Measurements from ENCODE around the gene TES. TPM values are rescaled to one million over a fixed set of nuclear protein-coding genes. Genes with fewer than 3 reads are reported as not detected.

TES gene
- 95.1 and 102 TPM in 2 replicates for total RNA-seq

DNA sequence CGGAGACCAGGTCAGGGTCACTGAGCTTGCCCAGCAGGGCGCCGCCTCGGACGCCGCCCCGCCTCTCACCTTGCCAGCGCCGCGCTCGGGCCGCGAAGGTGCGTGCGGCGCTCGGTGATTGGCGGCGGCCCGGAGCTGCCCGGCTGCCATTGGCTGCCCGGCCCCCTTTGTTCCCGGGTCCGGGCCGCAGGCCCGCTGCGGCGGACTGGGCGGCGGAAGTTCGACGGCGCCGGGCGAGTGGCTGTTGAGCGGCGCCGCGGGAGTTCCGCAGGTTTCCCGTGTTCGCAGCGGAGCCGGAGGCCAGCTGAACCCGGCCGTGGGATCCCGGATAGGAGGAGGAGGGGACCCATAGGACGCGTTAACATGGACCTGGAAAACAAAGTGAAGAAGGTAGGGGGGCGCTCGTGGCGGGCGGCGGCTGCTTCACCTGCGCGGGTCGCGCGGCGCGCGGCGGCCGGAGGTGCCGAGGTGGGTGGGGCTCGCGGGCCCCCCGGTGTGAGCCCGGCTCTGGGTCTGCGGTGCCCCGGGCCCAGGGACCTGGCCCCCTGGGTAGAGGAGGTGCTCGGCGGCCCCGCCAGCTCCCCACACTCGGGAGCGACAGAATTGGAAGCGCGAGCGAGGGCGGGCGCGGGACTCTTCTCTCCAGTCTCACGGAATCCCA is at the start of gene TES:
Gene TES (plus strand): TSS at position 195 of the 661 bp plus-strand sequence. CDS start 169 bp downstream, at position 364.

Other genes with a start within 250 kb of the TES start
- 22.2 and 38.5 TPM in 2 replicates for gene TFEC, start 179.8 kb upstream of the TES start, total RNA-seq